ENCODE measurements around the gene MSH5.

The MSH5 gene

DNA sequence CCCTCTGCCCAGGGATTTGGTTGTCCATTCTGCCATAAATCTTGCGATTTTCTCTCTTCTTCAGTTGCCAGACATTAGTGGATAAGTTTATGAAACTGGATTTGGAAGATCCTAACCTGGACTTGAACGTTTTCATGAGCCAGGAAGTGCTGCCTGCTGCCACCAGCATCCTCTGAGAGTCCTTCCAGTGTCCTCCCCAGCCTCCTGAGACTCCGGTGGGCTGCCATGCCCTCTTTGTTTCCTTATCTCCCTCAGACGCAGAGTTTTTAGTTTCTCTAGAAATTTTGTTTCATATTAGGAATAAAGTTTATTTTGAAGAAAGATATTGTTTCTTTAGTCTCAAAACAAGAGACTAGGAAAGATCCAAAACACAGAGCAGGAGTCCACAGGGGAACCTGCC is 22.6 kb downstream of the MSH5 start, which contains the start of gene SAPCD1:
Gene SAPCD1, plus strand, starts transcription at position 301 of the 400 bp plus-strand sequence. CDS start 399 bp downstream, outside the sequence.
- DNase-seq, result no peak

DNA sequence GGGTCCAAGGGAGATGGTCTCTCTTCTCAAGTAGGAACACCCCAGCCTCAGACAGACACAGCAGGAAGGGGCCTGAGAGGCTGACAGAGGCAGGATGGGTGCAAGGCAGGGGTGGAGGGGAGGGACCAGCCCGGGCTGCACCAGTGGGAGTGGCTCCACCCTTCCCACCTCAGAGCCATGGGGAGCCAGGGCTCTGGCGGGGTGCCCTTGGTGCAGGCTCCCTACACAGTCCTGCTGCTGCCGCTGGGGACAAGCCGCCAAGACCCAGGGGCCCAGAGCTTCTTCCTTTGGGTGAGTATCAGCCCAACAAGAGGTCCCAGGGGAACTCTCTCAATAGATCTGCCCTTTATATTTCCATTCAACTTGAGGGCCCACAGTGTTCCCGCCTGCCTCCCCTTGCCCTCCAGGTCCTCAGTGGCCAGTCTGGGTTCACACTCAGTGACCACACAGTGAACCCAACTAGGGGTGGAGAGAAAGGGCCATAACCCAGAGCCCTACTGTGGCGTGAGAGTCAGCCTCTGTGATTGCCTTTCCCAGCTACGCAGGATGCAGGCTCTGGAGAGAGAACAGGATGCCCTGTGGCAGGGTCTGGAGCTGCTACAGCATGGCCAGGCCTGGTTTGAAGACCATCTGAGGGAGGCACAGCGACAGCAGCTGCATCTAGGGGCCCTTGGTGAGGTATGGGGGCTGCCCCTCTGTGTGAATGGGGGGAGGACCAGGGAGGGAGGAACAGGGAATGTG is 23.2 kb downstream of the MSH5 start:
- DNase-seq, result no peak

GRCh38 chr6:31763619-31763940 is 23.8 kb downstream of the MSH5 start:
- peak; percentile 69 for DNase-seq

DNA sequence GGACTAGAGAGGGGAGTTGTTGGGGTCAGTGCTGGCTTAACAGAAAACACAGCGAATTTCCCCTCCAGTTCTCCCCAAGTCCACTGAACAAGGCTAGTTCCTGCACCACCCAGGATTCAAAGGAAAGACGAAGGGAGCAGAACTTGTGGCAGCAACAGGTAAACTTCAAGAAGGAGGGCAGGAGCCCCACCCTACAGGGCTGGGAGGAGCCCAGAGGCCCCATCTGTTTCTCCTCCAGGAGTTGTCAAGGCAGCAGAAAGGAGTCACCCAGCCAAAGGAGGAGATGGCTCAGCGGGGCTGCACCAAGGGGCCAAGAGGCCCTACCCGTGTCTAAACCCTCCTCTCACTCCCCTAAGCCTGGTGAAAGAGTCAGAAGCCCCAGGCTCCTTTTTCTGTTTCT is 24.4 kb downstream of the MSH5 start:
- no peak for DNase-seq

DNA sequence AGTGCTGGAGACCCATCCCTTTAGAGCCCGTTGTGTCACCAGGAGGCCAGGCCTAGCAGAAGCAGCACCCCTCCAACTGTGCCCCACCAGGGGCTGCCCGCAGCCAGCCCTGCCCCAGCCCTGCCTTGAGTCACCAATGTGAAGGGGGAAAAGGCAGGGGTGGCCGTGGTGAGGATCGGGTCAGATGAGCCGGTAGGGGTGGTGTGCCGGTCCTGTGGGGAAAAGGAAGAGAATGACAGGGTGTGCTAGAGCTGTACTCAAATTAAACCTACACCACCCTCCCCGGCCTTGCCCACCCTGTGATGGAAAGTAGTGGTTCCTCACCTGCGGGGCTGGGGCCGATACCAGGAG is 25.7 kb downstream of the MSH5 start:
- no peak for DNase-seq

DNA sequence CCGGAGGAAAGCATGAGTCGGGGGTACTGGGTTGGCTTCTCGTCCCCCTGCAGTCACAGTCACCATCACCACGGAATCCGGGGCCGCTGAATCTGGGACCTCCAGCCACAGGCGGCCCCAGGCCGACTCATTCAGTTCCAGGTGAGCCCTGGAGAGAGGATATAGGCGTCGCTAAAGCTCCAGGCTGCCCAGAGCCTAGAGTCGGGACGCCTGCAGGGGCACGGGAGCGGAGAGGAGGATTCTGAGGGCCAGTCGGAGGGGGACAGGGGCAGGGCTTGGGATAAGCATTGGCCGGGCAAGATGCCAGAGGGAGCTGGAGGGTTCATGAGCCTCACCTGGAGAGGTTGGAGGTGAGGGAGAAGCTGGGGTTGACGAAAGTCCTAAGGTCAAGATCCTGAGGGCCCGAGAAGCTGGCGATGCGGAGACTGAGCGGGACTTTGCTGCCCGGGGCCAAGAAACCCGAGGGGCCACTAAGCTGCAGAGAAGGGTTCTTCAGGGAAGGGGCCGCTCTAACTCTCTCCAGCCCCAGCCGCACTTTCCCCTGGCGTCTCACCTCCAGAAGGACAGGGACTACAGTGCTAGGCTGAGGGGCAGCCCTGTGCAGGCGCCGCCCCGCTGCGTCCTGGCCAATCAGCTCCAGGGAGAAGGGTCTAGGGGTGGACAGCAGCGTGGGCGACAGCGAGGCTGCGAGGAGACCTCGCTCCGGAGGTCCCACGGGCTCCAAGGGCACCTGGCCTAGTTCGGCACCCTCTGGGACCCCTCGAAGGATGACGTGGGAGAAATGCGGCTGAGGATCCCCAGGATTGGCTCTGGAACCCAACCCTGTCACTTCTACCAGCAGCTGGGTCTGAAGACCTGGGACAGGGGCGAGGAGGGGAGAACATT is 26.3 kb downstream of the MSH5 start:
- no peak for DNase-seq

DNA sequence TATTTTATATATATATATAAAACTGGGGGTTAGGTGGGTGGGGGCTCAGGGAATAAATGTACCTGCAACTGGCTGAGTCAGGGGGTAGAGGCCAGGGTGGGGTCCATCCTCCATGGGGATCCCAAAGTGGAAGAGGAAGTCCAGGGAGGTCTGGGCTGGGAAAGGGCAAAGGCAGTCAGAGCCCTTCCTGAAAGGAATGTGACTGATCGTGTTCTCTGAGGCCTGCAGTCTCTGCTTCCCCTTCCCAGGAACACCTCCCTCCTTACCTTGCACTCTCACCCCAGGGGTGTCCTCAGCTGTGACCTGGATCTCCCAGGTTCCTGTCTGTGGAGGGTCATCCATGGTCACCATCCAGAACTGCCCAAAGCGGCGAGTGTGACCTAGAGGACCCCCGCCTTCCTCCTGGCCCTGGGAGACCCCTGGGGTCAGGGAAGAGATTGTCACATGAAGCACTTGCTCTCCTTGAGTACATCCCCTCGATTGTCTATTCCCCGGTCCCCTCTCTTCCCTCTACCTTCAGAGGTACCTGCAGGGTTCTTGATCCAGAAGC is 27.4 kb downstream of the MSH5 start:
- no peak for DNase-seq

- no peak for DNase-seq
Observed at GRCh38 chr6:31768363-31769257, 28.8 kb downstream of the MSH5 start.

DNA sequence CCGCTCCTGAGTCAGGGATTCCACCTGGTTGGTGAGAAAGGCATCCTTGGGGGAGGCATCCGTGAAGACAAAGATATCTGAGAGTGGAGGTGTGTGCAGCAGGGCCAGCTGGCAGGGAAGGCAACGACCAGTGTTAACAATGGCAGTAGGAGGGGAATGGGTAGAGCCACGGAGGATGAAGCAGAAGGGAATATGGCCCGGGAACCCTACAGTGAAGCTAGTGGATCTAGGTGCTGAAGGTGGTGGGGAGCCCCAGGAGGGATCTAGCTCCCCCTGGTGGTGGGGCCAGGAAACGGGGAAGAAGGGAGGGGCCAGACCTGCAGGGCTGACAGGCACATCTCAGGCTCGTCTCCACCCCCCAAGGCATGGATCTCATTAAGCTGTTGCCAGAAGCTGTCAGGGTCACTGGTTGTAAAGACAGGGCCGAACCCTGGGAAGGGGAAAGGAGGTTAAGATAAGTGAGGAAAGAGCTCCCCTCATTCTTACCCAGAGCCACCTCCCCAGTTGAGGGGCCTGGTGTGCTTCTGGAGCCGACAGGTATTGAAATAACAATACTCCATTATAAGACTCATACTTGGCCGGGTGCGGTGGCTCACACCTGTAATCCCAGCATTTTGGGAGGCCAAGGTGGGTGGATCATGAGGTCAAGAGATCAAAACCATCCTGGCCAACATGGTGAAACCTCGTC is 30.0 kb downstream of the MSH5 start:
- peak; percentile 32 for DNase-seq

DNA sequence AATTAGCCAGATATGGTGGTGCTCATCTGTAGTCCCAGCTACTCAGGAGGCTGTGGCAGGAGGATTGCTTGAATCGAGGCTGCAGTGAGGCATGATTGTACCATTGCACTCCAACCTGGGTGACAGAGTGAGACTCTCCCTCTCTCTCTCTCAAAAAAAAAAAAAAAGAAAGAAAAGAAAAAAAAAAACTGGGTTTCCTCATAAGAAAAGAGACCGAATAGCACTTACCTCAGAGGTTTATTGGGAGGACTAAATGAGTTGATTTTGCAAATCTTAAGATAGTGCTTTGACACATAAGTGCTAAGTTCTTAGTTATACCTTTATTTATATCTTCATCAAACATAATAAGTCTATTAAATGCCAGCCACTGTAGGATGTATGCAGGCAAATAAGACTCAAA is 31.1 kb downstream of the MSH5 start:
- no peak for DNase-seq

- DNase-seq, result no peak
Observed at GRCh38 chr6:31771992-31772358, 32.2 kb downstream of the MSH5 start.

GRCh38 chr6:31775184-31775583 is 35.4 kb downstream of the MSH5 start:
- DNase-seq, result no peak

GRCh38 chr6:31775633-31776484 is 36.1 kb downstream of the MSH5 start:
- DNase-seq, result no peak

- no peak for DNase-seq
Observed at GRCh38 chr6:31776485-31776988, 36.7 kb downstream of the MSH5 start.

GRCh38 chr6:31776989-31777666 is 37.3 kb downstream of the MSH5 start, which contains the start of gene VWA7:
Gene VWA7 (minus strand): TSS chr6:31777328. CDS start chr6:31776779, 549 bp downstream.
- DNase-seq, result peak; percentile 54

DNA sequence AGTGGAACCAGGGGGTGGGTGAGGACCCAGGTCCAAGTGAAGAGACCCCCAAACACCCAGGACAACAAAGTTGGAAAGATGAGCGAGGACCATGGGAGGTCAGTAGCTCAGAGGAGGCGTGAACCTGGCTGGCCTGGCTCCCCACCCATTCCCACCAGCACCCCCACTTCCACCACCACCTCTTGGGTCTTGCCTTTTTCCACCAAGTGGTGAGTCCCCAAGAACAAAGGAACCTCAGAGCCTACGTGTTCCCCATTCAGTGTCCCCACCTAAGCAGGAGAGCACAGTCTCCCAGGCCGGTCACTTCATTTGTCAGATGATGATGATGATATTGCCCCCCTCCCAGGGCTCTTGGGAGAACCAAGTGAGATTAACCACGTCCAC is 37.9 kb downstream of the MSH5 start:
- no peak for DNase-seq

DNA sequence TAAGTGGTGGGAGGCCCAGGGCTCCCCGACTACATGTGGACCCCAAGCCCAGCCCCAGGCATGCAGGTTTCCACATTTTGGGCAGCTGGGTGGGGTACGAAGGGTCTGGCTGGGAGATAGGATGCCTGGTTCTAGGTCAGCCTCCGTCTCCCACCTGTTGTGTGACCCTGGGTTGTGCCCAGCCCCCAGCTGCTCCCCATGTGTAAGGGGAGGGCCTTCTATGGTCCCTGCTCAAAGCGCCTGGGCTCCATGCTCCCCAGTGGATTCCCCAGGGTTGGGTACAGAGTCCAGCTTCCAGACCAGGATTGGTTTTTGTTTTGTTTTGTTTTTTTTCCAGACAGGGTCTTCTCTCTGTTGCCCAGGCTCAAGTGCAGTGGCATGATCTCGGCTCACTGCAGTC is 38.4 kb downstream of the MSH5 start:
- no peak for DNase-seq

- no peak for DNase-seq
Observed at GRCh38 chr6:31778999-31779885, 39.4 kb downstream of the MSH5 start.

- DNase-seq, result no peak
Observed at GRCh38 chr6:31779908-31780307, 40.1 kb downstream of the MSH5 start.
